Measurements from ENCODE around the gene PLAAT4.

GRCh38 chr11:63552921-63553320 is 16.3 kb downstream of the PLAAT4 start:
- TF ChIP-seq POLR2A (IDR thresholded peaks at IDR 0.05; ENCODE audit: low read depth, low read length) (no peak), ZBTB40 (IDR thresholded peaks at IDR 0.05; ENCODE audit: borderline replicate concordance) (no peak), NFIC (IDR thresholded peaks at IDR 0.05; ENCODE audit: low read depth, low read length) (no peak), RELA (IDR thresholded peaks at IDR 0.05; ENCODE audit: borderline replicate concordance, partially characterized antibody) (no peak), NFXL1 (IDR thresholded peaks at IDR 0.05; ENCODE audit: borderline replicate concordance) (no peak), MAX (IDR thresholded peaks at IDR 0.05; ENCODE audit: low read depth, low read length) (no peak)
